ENCODE data around the gene TCF25.

TCF25 gene

GRCh38 chr16:89917773-89918452 lies 44.5 kb downstream of the TCF25 start (continued):
- TF ChIP-seq, protein P1, sequence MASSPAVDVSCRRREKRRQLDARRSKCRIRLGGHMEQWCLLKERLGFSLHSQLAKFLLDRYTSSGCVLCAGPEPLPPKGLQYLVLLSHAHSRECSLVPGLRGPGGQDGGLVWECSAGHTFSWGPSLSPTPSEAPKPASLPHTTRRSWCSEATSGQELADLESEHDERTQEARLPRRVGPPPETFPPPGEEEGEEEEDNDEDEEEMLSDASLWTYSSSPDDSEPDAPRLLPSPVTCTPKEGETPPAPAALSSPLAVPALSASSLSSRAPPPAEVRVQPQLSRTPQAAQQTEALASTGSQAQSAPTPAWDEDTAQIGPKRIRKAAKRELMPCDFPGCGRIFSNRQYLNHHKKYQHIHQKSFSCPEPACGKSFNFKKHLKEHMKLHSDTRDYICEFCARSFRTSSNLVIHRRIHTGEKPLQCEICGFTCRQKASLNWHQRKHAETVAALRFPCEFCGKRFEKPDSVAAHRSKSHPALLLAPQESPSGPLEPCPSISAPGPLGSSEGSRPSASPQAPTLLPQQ (tag by site-specific recombination; IDR thresholded peaks at IDR 0.05) = peak; percentile 87
- TF ChIP-seq, protein P2, sequence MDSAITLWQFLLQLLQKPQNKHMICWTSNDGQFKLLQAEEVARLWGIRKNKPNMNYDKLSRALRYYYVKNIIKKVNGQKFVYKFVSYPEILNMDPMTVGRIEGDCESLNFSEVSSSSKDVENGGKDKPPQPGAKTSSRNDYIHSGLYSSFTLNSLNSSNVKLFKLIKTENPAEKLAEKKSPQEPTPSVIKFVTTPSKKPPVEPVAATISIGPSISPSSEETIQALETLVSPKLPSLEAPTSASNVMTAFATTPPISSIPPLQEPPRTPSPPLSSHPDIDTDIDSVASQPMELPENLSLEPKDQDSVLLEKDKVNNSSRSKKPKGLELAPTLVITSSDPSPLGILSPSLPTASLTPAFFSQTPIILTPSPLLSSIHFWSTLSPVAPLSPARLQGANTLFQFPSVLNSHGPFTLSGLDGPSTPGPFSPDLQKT (IDR thresholded peaks at IDR 0.05; ENCODE audit: borderline replicate concordance, low read depth, low read length) = no peak
- TF ChIP-seq, protein P3, sequence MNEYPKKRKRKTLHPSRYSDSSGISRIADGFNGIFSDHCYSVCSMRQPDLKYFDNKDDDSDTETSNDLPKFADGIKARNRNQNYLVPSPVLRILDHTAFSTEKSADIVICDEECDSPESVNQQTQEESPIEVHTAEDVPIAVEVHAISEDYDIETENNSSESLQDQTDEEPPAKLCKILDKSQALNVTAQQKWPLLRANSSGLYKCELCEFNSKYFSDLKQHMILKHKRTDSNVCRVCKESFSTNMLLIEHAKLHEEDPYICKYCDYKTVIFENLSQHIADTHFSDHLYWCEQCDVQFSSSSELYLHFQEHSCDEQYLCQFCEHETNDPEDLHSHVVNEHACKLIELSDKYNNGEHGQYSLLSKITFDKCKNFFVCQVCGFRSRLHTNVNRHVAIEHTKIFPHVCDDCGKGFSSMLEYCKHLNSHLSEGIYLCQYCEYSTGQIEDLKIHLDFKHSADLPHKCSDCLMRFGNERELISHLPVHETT (tag by site-specific recombination; IDR thresholded peaks at IDR 0.05) = no peak; the same call in 1 of the 2 replicates
- TF ChIP-seq ZNF560 (tag by site-specific recombination; IDR thresholded peaks at IDR 0.05; ENCODE audit: borderline replicate concordance) = no peak
- peak; percentile 89 for TF ChIP-seq ZBTB17 (tag by site-specific recombination; IDR thresholded peaks at IDR 0.05)
- TF ChIP-seq, protein P4, sequence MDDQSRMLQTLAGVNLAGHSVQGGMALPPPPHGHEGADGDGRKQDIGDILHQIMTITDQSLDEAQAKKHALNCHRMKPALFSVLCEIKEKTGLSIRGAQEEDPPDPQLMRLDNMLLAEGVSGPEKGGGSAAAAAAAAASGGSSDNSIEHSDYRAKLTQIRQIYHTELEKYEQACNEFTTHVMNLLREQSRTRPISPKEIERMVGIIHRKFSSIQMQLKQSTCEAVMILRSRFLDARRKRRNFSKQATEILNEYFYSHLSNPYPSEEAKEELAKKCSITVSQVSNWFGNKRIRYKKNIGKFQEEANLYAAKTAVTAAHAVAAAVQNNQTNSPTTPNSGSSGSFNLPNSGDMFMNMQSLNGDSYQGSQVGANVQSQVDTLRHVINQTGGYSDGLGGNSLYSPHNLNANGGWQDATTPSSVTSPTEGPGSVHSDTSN (CRISPR knock-in tag; IDR thresholded peaks at IDR 0.05) = peak; percentile 85; the same call in 1 of the 2 replicates
- peak; percentile 55; the same call in 1 of the 2 replicates for TF ChIP-seq ZNF610 (tag by site-specific recombination; IDR thresholded peaks at IDR 0.05; ENCODE audit: borderline replicate concordance)
- TF ChIP-seq ZNF324 (tag by site-specific recombination; IDR thresholded peaks at IDR 0.05) = peak; percentile 66; the same call in 1 of the 2 replicates
- no peak; the same call in 1 of the 2 replicates for TF ChIP-seq ZFP69B (tag by site-specific recombination; IDR thresholded peaks at IDR 0.05)
- no peak for TF ChIP-seq ZNF174 (tag by site-specific recombination; IDR thresholded peaks at IDR 0.05)
- TF ChIP-seq ZNF777 (tag by site-specific recombination; IDR thresholded peaks at IDR 0.05; ENCODE audit: borderline replicate concordance) = peak; percentile 73; the same call in 1 of the 2 replicates
- TF ChIP-seq ZNF19 (tag by site-specific recombination; IDR thresholded peaks at IDR 0.05; ENCODE audit: low read depth) = no peak
- peak; percentile 99 for TF ChIP-seq PATZ1 (tag by site-specific recombination; IDR thresholded peaks at IDR 0.05)
- no peak for TF ChIP-seq ZNF830 (tag by site-specific recombination; IDR thresholded peaks at IDR 0.05; ENCODE audit: low read depth)
- TF ChIP-seq ZNF423 (tag by site-specific recombination; IDR thresholded peaks at IDR 0.05) = peak; percentile 99
- 0 out of 2 replicates have a peak, but pooled peaks have one; percentile 11 for TF ChIP-seq GFI1B (tag by site-specific recombination; IDR thresholded peaks at IDR 0.05)
- peak; percentile 100 for TF ChIP-seq KLF7 (tag by site-specific recombination; IDR thresholded peaks at IDR 0.05; ENCODE audit: borderline replicate concordance)
- TF ChIP-seq, protein P5, sequence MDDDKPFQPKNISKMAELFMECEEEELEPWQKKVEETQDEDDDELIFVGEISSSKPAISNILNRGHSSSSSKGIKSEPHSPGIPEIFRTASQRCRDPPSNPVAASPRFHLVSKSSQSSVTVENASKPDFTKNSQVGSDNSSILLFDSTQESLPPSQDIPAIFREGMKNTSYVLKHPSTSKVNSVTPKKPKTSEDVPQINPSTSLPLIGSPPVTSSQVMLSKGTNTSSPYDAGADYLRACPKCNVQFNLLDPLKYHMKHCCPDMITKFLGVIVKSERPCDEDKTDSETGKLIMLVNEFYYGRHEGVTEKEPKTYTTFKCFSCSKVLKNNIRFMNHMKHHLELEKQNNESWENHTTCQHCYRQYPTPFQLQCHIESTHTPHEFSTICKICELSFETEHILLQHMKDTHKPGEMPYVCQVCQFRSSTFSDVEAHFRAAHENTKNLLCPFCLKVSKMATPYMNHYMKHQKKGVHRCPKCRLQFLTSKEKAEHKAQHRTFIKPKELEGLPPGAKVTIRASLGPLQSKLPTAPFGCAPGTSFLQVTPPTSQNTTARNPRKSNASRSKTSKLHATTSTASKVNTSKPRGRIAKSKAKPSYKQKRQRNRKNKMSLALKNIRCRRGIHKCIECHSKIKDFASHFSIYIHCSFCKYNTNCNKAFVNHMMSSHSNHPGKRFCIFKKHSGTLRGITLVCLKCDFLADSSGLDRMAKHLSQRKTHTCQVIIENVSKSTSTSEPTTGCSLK (tag by site-specific recombination; IDR thresholded peaks at IDR 0.05) = no peak
- TF ChIP-seq KLF16 (tag by site-specific recombination; IDR thresholded peaks at IDR 0.05) = peak; percentile 87
- 0 out of 2 replicates have a peak, but pooled peaks have one; percentile 14 for TF ChIP-seq ZNF623 (tag by site-specific recombination; IDR thresholded peaks at IDR 0.05)
- TF ChIP-seq ZBTB7A (tag by site-specific recombination; IDR thresholded peaks at IDR 0.05; ENCODE audit: low read depth) = peak; percentile 81; the same call in 1 of the 2 replicates
- peak; percentile 98 for TF ChIP-seq ZNF600 (tag by site-specific recombination; IDR thresholded peaks at IDR 0.05)
- TF ChIP-seq AEBP2 (tag by site-specific recombination; IDR thresholded peaks at IDR 0.05; ENCODE audit: borderline replicate concordance) = no peak
- TF ChIP-seq, protein P6, sequence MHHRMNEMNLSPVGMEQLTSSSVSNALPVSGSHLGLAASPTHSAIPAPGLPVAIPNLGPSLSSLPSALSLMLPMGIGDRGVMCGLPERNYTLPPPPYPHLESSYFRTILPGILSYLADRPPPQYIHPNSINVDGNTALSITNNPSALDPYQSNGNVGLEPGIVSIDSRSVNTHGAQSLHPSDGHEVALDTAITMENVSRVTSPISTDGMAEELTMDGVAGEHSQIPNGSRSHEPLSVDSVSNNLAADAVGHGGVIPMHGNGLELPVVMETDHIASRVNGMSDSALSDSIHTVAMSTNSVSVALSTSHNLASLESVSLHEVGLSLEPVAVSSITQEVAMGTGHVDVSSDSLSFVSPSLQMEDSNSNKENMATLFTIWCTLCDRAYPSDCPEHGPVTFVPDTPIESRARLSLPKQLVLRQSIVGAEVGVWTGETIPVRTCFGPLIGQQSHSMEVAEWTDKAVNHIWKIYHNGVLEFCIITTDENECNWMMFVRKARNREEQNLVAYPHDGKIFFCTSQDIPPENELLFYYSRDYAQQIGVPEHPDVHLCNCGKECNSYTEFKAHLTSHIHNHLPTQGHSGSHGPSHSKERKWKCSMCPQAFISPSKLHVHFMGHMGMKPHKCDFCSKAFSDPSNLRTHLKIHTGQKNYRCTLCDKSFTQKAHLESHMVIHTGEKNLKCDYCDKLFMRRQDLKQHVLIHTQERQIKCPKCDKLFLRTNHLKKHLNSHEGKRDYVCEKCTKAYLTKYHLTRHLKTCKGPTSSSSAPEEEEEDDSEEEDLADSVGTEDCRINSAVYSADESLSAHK (tag by site-specific recombination; IDR thresholded peaks at IDR 0.05) = peak; percentile 76
- TF ChIP-seq HOXD13 (CRISPR knock-in tag; IDR thresholded peaks at IDR 0.05; ENCODE audit: borderline replicate concordance) = 0 out of 2 replicates have a peak, but pooled peaks have one; percentile 37

Data from HEK293 (cell line).